GM21528 (cell line): Measurements from ENCODE around the gene RAMAC.
"Not testable (repeated sequence)": the region's sequence is repeated elsewhere in the genome, so short reads cannot be mapped to it uniquely, and the experiment has no call there.

ENCODE experiments used
- ATAC-seq: cut with Tn5 transposase; IDR thresholded peaks from one replicate; pipeline ENCODE4 v1.9.1; 2021; ENCODE audit warnings: mild to moderate bottlenecking, moderate library complexity; ENCODE audit not compliant: unreplicated experiment, low FRiP score

RAMAC gene

GRCh38 chr15:82966671-82967071 lies 19.3 kb upstream of the RAMAC start:
- peak; percentile 82 for ATAC-seq

DNA sequence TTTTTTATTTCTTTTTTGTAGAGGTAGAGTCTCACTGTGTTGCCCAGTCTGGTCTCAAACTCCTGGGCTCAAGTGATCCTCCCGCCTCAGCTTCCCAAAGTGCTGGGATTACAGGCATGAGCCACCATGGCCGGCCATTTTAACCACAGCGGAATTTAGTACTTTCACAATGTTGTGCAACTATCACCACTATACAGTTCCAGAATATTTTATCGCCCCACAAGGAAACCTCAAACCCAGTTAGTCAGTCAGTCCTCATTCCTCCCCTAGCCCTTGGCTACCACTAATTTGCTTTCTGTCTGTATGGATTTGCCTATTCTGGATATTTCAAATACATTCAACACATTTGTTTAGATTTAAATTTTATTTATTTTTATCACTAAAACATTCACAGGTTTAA lies 17.9 kb upstream of the RAMAC start:
- ATAC-seq: no peak

DNA sequence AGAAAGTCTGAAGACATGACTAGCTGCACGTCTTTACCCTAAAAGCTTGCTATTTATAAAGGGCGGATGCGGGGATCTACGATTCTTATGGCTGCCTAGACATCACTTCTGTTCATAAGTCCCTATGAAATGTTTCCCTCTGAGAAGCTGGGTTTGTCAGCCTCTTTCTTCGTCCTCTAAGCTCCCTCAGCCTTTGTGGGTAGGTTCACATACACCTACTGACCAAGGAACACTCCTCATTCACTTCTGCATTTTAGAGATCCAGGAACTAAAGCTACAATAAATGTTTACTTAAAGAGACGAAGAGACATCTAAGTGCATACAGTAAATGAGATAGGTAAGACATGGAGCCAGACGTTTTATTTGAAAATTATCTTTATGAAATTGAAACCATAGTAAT lies 16.7 kb upstream of the RAMAC start:
- ATAC-seq: no peak

- ATAC-seq: no peak
Observed at GRCh38 chr15:82970078-82970686, 15.8 kb upstream of the RAMAC start.

- ATAC-seq: no peak
Observed at GRCh38 chr15:82970696-82971095, 15.3 kb upstream of the RAMAC start.

- ATAC-seq: no peak
Observed at GRCh38 chr15:82971218-82971984, 14.6 kb upstream of the RAMAC start.

DNA sequence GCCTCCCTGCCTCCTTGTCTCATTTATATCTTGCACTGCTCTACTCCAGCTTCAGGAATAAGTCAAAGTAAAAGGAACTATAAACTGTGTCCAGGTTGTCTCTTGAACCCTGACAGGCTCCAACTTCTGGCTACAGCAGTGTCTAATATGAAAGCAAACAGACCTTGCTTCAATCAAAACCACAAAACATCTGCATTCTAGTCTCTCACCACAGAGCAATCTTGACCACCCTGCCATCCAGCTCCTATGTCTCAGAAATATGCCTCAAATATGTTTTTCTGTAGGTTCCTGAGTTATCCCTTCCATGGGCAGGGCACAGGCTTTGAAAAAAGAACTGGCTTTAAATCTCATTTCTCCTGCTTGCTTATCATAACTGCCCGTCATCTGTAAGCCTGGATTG lies 13.0 kb upstream of the RAMAC start:
- no peak for ATAC-seq

- no peak for ATAC-seq
Observed at GRCh38 chr15:82977076-82977475, 8.9 kb upstream of the RAMAC start.

DNA sequence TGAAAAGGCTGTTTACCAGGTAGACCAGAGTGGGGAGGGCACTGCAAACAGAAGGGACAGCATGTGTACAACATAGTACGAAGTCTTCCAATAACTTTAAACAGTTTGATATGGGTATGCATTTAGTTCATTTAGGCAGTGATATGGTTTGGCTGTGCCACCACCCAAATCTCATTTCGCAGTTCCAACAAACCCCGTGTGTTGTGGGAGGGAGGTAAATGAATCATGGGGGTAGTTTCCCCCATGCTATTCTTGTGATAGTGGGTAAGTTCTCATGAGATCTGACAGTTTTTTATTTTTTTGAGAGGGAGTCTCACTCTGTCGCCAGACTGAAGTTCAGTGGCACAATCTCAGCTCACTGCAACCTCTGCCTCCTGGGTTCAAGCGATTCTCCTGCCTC lies 7.6 kb upstream of the RAMAC start:
- no peak for ATAC-seq

DNA sequence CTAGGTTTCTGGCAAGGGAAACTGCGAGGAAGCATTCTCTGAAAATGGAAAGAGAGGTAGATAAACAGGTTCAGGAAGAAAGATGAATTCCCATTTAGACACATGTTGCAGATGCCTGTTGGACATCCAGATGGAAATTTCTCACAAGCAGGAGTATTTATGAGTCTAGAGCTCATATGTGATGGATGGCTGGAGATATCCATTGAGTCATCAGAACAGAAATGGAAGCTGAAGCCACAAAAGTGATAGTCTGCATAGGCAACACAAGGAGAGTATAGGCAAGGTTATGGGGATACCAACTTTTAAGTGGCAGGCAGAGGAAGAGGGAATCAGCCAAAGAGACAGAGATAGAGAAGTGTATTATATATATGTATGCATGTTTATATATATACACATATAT lies 6.3 kb upstream of the RAMAC start:
- ATAC-seq: no peak

GRCh38 chr15:82980981-82981380 lies 5.0 kb upstream of the RAMAC start:
- ATAC-seq: no peak

DNA sequence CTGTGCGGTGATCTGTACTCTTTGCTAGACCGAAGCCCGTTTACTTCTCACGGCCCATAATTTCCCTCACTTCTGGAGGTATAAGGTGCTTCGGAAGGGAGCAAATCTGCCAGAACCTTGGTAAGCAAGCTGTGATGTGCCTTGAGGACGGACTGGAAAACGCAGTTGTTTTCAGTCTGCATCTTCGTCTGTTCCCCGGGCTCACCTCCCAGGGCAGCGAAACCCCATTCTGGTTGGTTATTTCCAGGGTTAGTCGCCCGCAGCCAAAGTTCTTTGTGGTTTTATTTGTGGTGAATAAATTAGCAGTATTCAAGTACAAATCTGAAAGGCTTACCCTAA lies 401 bp downstream of the RAMAC start:
- ATAC-seq: peak; percentile 39

- ATAC-seq: no peak
Observed at GRCh38 chr15:82992436-82992998, 6.5 kb downstream of the RAMAC start.

DNA sequence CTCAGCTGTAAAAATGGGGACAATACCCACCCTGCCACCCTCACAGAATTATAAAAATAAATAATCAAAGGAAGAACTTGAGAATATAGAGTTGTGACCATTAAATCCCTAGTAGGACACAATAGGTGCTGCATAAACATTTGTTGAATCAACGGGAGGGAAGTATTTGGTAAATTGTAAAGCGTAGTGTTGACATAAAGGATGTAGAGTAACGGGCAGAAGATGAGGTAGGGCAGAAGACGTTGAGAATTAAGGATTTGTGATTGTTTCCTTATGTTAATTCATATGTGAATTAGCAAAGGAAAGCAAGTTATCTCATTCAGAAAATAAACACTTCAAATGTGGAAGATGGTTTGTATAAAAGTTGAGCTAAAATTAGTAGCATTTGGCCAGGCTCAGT lies 7.1 kb downstream of the RAMAC start:
- no peak for ATAC-seq

- no peak for ATAC-seq
Observed at GRCh38 chr15:82995076-82995475, 9.1 kb downstream of the RAMAC start.

GRCh38 chr15:82995938-82996337 lies 9.9 kb downstream of the RAMAC start:
- no peak for ATAC-seq

- no peak for ATAC-seq
Observed at GRCh38 chr15:82999426-82999825, 13.4 kb downstream of the RAMAC start.

DNA sequence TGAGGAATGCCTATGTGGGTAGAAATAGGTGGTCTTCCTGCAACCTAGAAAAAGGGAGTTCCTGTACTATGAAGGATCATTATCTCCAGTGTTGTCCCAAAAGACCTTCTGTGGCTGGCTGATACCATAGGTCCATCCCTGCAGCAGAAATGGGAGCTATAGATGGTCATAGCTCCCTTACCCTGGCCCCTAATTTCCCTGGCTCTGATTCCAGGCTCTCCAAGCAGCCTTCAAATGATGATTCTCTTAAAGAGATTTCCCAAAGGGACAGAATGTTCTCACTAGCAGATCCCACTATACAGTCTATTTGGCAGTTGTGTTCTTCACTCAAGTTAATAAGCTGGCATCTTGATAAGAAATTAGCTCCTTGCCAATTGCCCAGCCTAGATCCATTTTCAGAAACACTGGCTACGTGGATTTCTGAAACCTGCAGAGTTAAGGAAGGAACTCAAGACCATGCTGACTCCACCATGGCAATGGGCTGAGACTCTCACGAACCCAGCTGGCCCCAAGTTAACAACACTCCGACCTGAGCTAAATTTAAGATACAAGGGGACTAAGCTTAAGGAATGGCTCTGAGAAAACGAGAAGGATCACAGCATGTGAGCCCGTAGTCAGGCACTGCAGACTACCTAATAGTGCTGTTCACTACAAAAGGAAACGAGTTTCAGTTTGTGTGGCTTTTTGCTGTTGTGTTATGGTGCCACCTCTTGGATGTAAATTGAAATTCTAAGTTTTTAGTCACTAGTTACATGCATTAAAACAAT lies 14.1 kb downstream of the RAMAC start:
- peak; percentile 71 for ATAC-seq

GRCh38 chr15:83000672-83001031 lies 14.6 kb downstream of the RAMAC start:
- not testable (repeated sequence) for ATAC-seq

DNA sequence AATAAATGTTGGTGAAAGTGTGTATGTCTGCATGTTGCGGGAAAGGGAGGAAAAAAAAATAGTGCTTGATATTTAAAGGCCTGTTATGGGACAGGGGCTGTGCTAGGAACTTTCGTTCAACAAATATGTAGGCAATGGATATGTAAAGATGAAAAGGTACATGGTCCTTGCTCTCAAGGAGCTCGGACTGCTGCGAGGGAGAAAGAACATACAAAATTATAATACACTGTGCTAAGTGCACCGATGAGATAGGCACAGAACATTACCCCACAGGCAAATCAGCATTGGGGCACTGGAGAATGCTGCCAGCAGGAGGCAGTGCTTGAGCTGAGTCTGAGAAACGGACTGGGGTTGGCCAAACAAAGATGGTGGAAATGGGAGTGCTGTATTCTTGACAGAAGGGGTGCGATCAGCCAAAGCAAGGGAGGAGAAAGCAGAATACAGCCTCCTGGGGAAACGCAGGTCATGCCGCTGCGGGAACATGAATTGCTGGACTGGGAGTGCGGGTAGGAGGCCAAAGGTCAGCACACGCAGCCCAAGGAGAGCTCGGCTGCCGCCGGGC lies 24.8 kb downstream of the RAMAC start:
- peak; percentile 71 for ATAC-seq
